DND-41 (cell line): ENCODE data around the gene POLG2.
"Not testable (repeated sequence)": the region's sequence is repeated elsewhere in the genome, so short reads cannot be mapped to it uniquely, and the experiment has no call there.

Experiments
- ATAC-seq: fragments of 200-7000 bp; cut with Tn5 transposase; 3 replicates; pipeline ENCODE4 v1.9.1; 2021; ENCODE audit warnings: low read depth; ENCODE audit not compliant: insufficient read depth
- DNase-seq: peaks from one replicate; pipeline ENCODE4 v3.0.0-alpha.2; 2020
- H2AFZ ChIP-seq: 2 replicates; pipeline ENCODE4 v1.6.0; 2012; ENCODE audit warnings: low read depth, low read length
- H3K27ac ChIP-seq: 2 replicates; pipeline ENCODE4 v1.5.1; 2012; ENCODE audit warnings: low read length, inconsistent platforms
- H3K27me3 ChIP-seq: fragments of 200-600 bp; sonication (generic); 2 replicates; pipeline ENCODE4 v1.6.0; 2012; ENCODE audit warnings: low read length, mild to moderate bottlenecking, inconsistent platforms; ENCODE audit not compliant: insufficient read depth, poor library complexity
- H3K36me3 ChIP-seq: 2 replicates; pipeline ENCODE4 v1.5.1; 2012; ENCODE audit warnings: low read length, inconsistent platforms; ENCODE audit not compliant: insufficient read depth
- H3K4me1 ChIP-seq: 2 replicates; pipeline ENCODE4 v1.5.1; 2012; ENCODE audit warnings: mild to moderate bottlenecking, low read length; ENCODE audit not compliant: insufficient read depth
- H3K4me2 ChIP-seq: 2 replicates; pipeline ENCODE4 v1.6.0; 2012; ENCODE audit warnings: mild to moderate bottlenecking, moderate library complexity, low read length, inconsistent platforms; ENCODE audit not compliant: insufficient read depth
- H3K4me3 ChIP-seq, 2 experiments: fragments of 200-600 bp in 1 of 2; shearing (Covaris generic) in 1 of 2; 2 replicates each; pipeline ENCODE4 v1.5.1; 2012 to 2016; ENCODE audit warnings: inconsistent platforms in 2 of 2, low read length in 2 of 2, mild to moderate bottlenecking in 2 of 2, low read depth in 1 of 2, moderate library complexity in 1 of 2
- H3K79me2 ChIP-seq: 2 replicates; pipeline ENCODE4 v1.6.0; 2012; ENCODE audit warnings: low read length, inconsistent platforms; ENCODE audit not compliant: insufficient read depth
- H3K9ac ChIP-seq: 2 replicates; pipeline ENCODE4 v1.6.0; 2012; ENCODE audit warnings: low read depth, mild to moderate bottlenecking, inconsistent platforms, low read length, moderate library complexity
- H3K9me3 ChIP-seq: 2 replicates; pipeline ENCODE4 v1.5.1; 2012; ENCODE audit warnings: low read length, moderate library complexity, mild to moderate bottlenecking, inconsistent platforms; ENCODE audit not compliant: insufficient read depth, severe bottlenecking
- H4K20me1 ChIP-seq: 2 replicates; pipeline ENCODE4 v1.6.0; 2012; ENCODE audit warnings: low read length; ENCODE audit not compliant: insufficient read depth
- EZH2 ChIP-seq: IDR thresholded peaks from 3 replicates; pipeline ENCODE4 v1.6.1; 2012; ENCODE audit warnings: borderline replicate concordance, low read depth, mild to moderate bottlenecking, moderate library complexity, low read length, inconsistent platforms; ENCODE audit not compliant: severe bottlenecking
- TF ChIP-seq, protein P1 (sequence below): IDR thresholded peaks from 2 replicates; pipeline ENCODE4 v1.5.1; 2012; ENCODE audit warnings: borderline replicate concordance, low read length, moderate library complexity, mild to moderate bottlenecking; ENCODE audit not compliant: poor library complexity, severe bottlenecking; ENCODE audit errors: extremely low read depth

Gene POLG2

GRCh38 chr17:64466019-64466735 is 30.7 kb downstream of the POLG2 start:
- H3K9ac ChIP-seq = no peak overlapping the region
- DNase-seq (no peak), ATAC-seq (no peak)
- H3K4me1 ChIP-seq = no peaks in the 10 kb centered on the region
- H3K36me3 ChIP-seq = no peaks in the 10 kb centered on the region
- H3K27ac ChIP-seq = no peak overlapping the region
- no peak overlapping the region for H3K4me3 ChIP-seq
- H3K4me2 ChIP-seq = no peak overlapping the region
- no peaks in the 10 kb centered on the region for H3K27me3 ChIP-seq
- no peaks in the 10 kb centered on the region for H3K79me2 ChIP-seq
- no peaks in the 10 kb centered on the region for H3K9me3 ChIP-seq
- no peak for TF ChIP-seq EZH2
- TF ChIP-seq, protein P1, sequence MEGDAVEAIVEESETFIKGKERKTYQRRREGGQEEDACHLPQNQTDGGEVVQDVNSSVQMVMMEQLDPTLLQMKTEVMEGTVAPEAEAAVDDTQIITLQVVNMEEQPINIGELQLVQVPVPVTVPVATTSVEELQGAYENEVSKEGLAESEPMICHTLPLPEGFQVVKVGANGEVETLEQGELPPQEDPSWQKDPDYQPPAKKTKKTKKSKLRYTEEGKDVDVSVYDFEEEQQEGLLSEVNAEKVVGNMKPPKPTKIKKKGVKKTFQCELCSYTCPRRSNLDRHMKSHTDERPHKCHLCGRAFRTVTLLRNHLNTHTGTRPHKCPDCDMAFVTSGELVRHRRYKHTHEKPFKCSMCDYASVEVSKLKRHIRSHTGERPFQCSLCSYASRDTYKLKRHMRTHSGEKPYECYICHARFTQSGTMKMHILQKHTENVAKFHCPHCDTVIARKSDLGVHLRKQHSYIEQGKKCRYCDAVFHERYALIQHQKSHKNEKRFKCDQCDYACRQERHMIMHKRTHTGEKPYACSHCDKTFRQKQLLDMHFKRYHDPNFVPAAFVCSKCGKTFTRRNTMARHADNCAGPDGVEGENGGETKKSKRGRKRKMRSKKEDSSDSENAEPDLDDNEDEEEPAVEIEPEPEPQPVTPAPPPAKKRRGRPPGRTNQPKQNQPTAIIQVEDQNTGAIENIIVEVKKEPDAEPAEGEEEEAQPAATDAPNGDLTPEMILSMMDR = no peak
- H2AFZ ChIP-seq = no peak overlapping the region
- no peaks in the 10 kb centered on the region for H4K20me1 ChIP-seq

- H3K79me2 ChIP-seq = no peaks in the 10 kb centered on the region
- H3K9me3 ChIP-seq = no peaks in the 10 kb centered on the region
- peaks cover under 1% of the 10 kb centered on the region for H3K4me1 ChIP-seq
- H3K4me3 ChIP-seq = no peak overlapping the region
- H3K4me2 ChIP-seq = no peak overlapping the region
- no peak overlapping the region for H3K9ac ChIP-seq
- no peaks in the 10 kb centered on the region for H4K20me1 ChIP-seq
- no peak for ATAC-seq
- no peak overlapping the region for H3K27ac ChIP-seq
- H2AFZ ChIP-seq = no peak overlapping the region
- DNase-seq = no peak
- H3K27me3 ChIP-seq = no peaks in the 10 kb centered on the region
- TF ChIP-seq EZH2 = no peak
- TF ChIP-seq, protein P1 = no peak
- H3K36me3 ChIP-seq = no peaks in the 10 kb centered on the region
Observed at GRCh38 chr17:64461788-64462187, 35.1 kb downstream of the POLG2 start.

- H3K27me3 ChIP-seq = no peaks in the 10 kb centered on the region
Observed at GRCh38 chr17:64460955-64461354, 35.9 kb downstream of the POLG2 start.

GRCh38 chr17:64459818-64460217 is 37.0 kb downstream of the POLG2 start:
- H3K27ac ChIP-seq, H3K4me1 ChIP-seq, ATAC-seq: not testable (repeated sequence)

More at GRCh38 chr17:64460955-64461354, 35.9 kb downstream of the POLG2 start:
- Histone ChIP-seq H3K4me1 (peaks cover 9% of the 10 kb centered on the region), H3K9me3 (no peaks in the 10 kb centered on the region), H2AFZ (no peak overlapping the region), H3K4me2 (no peak overlapping the region), H3K79me2 (no peaks in the 10 kb centered on the region), H3K4me3 (no peak overlapping the region), H4K20me1 (no peaks in the 10 kb centered on the region), H3K36me3 (no peaks in the 10 kb centered on the region), H3K9ac (no peak overlapping the region), H3K27ac (no peak overlapping the region)
- DNase-seq (no peak), ATAC-seq (no peak)
- TF ChIP-seq EZH2 = no peak
- TF ChIP-seq, protein P1 = no peak

More at GRCh38 chr17:64459818-64460217, 37.0 kb downstream of the POLG2 start:
- not testable (repeated sequence) for H3K79me2 ChIP-seq, DNase-seq, H3K9ac ChIP-seq, H3K9me3 ChIP-seq, H4K20me1 ChIP-seq, H3K36me3 ChIP-seq, H3K27me3 ChIP-seq, H3K4me3 ChIP-seq, H2AFZ ChIP-seq, H3K4me2 ChIP-seq
